Pulmonary artery endothelial cell (primary cell): ENCODE measurements around the gene SLC7A7. TPM values are rescaled to one million over a fixed set of nuclear protein-coding genes. Genes with fewer than 3 reads are reported as not detected.
"Not testable (repeated sequence)": the region's sequence is repeated elsewhere in the genome, so short reads cannot be mapped to it uniquely, and the experiment has no call there.

Experiments used
- DNase-seq: peaks from one replicate; pipeline ENCODE4 v3.0.0-alpha.2; 2011; ENCODE audit warnings: low read depth, low spot score
- total RNA-seq: library from RNA; depleted of rRNA; stranded (reverse); fragments of >200 nt; gene quantifications from 2 replicates; pipeline ENCODE4 v1.2.3, GENCODE V29; 2014

The SLC7A7 gene
- total RNA-seq, 1 donor from 2014 or later = 9.3 TPM

DNA sequence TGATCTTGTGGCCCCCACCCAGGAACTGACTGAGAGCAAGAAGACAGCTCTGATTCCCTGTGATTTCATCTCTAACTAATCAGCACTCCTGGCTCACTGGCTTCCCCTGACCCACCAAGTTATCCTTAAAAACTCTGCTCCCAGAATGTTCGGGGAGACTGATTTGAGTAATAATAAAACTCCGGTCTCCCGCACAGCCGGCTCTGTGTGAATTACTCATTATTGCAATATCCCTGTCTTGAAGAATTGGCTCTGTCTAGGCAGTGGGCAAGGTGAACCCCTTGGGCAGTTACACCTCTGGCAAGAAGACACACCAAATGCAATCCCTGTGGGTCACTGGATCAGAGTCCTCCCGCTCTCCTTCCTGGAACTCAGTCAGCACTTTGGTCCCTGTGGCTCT, 21.3 kb downstream of the SLC7A7 start:
- DNase-seq = no peak

DNA sequence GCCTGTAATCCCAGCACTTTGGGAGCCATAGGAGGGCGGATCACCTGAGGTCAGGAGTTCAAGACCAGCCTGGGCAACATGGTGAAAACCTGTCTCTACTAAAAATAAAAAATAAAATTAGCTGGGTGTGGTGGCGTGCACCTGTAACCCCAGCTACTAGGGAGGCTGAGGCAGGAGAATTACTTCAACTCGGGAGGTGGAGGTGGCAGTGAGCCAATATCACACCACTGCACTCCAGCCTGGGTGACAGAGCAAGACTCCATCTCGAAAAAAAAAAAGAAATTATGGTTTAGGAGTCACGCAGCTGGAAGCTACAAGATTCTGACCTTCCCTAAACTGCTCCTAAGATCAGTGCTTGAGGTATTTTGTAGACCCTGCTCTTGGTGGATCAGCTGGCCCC, 21.7 kb downstream of the SLC7A7 start:
- not testable (repeated sequence) for DNase-seq

DNA sequence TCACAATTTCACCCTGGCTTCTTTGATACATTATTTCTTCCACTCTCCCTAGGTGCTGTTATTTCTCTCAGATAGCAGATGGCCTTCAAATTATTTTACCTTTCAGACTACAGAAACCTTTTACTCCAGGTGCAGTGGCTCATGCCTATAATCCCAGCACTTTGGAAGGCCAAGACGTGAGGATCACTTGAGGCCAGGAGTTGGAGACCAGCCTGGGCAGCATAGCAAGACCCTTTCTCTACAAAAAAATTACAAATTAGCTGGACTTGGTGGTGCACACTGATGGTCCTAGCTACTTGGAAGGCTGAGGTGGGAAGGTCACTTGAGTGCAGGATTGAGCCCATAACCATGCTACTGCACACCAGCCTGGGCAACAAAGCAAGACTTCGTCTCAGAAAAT, 23.1 kb downstream of the SLC7A7 start:
- DNase-seq = no peak

DNA sequence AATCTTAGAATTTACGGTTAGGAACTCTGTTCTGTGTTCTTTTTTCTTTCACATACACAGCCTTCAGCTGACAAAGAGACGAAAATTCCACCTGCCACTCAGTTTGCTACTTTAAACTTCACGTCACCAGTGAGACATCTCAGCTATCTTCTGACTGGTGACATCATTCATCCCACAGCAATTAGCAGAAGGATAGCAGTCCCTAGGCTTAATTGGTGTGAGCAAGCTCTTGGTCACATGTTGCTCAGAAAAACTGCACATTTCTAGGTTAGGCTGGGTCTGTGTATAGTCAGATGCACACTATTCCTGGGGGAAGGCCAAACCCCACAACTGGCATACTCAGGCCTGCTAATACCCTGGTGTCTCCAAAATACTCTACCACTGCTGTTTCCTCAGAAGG, 23.9 kb downstream of the SLC7A7 start:
- no peak for DNase-seq

DNA sequence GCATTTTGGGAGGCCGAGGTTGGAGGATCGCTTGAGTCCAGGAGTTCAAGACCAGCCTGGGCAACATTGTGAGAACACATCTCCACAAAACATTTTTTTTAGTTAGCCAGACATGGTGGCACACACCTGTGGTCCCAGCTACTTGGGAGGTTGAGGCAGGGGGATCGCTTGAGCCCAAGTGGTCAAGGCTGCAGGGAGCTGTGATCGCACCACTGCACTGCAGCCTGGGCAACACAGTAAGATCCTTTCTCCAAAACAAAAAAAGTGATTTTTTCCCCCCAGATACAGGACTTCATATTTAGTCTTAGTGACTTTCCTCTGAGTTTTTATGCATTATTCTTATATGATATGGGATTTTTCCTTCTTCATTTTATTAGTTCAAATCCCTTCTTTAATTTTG, 28.6 kb downstream of the SLC7A7 start:
- no peak for DNase-seq

DNA sequence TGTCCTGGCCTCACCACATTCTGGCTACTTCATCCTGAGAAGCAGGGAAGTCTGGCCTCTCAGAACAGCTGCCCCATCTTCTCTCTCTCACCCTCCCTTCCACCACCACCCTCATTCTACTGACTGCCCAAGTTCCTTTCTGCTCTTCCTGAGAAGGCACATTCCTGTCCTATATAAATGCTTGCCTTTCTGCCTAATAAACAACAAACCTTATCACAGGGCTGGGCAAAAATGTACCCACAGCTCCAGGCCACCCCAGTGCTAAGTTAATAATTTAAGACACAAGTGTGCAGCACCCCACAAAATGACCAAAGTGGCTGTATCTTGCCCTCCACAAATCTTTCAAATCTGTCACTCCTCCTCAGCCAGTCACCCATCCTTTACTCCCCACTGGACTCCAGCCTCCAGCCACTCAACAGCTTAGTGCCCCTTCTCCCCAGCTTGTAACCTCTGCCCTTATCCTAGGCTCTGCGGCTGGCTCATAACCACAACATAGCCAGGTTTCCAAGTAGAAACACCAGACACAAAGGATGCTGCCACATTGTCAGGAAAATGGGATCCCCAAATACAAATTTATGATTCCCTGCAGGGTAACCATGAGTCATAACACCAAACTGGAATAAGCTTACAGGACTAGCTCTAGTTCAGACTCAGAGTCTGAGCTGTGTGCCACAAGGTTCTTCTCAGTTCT, 33.8 kb downstream of the SLC7A7 start:
- DNase-seq = no peak

DNA sequence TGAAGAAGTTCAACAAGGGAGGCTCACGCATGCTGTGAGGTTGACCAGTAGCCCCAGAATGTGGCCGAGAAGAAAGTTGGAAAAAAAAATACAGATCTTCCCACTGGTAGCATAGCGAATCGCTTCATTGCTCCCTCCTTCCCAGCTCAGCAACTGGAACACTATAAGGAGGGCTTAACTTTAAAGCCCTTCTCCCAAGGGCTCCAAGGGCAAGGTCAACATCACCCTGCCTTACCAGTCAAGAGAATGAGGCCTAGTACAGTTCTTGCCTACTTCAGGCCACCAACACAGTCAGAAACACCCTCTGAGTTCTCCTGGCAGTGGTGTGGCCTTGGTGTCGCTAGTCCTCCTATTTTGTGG, 34.3 kb downstream of the SLC7A7 start:
- DNase-seq = no peak

DNA sequence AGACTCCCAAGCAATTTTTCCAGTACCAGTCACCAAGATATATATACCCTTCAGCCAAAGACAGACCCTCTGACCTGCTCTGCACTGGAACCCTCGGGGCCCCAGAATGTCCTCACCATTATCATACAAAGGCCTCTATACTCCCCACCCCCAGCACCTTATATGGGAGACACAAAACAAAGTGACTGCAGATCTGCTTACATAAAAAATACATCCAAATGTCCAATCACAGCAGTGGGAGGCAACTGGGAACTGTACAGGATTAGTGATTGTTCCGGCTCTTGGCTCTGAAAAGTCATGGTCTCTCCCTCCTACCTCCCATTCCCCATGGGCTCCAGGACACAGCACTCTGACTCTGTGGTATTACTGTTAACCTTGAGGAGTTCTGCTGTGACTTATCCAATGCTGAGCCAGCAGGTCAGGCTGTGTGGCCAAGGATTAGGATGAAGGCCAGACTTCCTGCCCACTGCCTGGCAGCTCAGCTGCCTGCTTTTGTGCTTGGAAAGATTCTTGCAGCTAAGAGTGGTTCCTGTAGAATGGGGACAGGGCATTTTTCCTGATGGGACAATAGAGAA, 35.0 kb downstream of the SLC7A7 start:
- DNase-seq = no peak

DNA sequence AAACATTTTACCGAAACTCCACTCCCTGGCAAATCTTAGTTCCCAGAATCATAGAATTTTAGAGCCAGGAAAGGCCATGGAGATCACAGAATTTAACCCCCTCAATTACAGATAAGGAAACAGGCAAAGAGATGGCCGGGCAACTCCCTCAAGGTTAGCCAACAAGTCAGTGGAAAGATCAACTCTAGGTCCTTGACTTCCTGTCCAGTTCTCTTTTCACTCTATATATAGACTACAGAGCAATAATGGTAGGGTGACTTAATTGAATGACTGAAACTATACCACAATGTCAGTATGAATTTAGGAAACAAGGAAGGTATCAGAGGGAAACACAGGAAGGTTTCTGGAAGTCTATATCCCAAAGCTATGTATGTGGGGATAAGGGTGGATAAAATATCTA, 37.2 kb downstream of the SLC7A7 start:
- no peak for DNase-seq

DNA sequence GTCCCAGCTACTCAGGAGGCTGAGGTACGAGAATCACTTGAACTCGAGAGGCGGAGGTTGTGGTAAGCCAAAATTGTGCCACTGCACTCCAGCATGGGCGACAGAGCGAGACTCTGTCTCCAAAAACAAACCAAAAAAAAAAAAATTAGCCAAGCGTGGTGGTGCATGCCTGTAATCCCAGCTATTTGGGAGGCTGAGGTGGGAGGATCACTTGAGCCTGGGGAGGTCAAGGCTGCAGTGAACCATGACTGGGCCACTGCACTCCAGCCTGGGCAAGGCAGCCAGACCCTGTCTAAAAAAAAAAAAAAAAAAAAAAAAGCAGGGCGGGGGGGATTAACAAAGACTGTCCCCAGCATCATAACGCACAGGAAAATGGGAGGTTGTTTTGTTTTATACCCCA, 38.4 kb downstream of the SLC7A7 start:
- DNase-seq = not testable (repeated sequence)

DNA sequence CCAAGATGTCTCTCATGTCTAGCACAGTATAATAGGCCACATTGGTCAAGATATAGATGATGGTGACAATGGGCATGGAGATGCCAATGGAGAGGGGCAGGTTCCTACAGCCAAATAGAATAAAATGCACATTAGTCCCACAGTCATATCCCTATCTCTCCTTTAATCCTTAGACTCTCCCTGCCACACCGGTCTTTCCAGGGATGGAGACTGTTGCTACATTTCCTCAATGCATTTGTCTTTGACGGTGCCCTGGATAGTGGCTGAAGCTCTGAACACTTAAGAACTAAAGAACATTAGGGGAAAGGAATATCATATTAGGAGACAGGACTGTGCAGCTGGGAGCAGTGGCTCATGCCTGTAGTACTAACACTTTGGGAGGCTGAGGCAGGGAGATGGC, 39.0 kb downstream of the SLC7A7 start:
- DNase-seq = no peak

DNA sequence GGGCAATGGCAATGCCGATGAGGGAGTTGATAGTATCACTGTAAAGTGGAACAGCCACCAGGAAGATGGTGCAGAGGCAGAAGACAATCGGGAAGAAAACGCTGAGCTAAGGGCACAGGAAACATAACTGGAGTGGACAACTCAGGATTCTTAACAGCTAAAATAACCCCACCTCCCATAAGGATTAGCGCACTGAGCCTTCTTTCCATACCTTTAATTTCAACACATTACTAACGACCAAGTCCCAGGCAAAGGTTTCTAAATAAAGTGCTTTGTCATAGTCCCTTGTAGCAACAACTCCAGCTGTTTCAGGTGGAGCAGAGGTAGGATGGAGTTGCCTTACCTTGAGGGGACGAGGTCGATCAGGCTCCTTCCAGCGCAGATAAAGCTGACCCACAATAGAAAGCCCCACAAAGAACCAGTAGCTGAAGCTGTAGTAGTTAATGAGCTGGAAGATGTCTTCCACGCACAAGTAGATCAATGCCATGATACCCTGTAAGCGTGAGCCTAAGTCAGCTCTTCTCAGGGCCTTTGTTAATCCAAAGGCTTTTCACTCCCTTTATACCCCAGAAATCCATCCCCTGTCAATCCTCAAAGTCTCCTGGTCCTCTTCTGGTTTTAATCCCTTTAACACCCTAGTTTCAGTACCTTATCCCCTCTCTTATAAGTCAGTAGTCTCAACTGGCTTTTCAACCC, 41.1 kb downstream of the SLC7A7 start:
- DNase-seq = no peak

DNA sequence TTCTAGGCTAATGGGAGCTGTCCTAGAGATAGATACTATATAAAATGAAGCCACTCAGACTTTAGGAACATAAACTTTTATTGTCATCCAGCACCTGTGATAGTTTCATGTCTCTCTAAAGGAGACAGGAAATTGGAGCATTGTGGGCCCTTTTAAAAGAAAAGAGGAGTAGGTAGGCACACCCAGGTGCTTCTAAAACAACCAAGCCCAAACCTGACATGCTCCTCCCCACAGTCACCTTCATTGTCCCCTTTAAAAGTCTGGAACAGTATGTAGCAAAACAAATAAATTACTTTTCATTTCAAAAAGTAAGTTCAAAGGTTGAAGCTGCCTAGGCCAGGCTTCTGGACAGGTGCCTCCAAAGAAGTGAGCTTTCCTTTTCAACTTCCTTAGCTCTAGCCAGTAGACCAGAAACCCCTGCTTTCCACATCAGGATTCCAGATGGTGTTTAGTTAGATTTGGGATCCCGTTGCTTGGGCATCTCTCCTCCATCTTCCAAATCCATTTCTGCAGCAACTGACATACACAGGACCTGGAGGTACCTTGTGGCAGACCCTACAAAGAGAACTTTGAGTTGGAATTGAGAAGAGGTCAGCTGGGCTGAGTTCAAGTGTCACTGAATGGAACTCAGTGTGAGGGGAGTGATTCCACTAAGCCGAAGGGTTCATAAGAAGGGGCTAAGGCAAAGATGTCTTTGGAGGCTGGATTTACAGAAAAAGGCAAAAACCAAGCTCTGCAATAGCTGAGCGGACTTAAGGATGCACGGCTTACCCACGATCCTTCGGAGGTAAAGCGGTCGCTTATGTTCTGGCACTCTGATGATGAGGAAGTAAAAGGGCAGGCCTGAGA, 41.8 kb downstream of the SLC7A7 start:
- DNase-seq = no peak

DNA sequence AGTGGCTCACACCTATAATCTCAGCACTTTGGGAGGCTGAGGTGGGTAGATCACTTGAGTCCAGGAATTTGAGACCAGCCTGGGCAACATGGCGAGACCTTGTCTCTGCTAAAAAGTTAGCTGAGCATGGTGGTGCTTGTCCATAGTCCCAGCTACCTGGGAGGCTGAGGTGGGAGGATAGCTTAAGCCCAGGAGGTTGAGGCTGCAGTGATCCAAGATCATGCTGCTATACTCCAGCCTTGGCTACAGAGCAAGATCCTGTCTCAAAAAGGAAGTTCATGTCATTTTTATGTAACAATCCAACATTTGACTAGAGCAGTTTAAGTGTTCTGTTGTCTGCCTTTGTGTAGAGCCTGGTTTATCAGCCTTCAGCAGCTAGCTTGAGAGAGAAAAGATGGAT, 42.5 kb downstream of the SLC7A7 start:
- DNase-seq = no peak

DNA sequence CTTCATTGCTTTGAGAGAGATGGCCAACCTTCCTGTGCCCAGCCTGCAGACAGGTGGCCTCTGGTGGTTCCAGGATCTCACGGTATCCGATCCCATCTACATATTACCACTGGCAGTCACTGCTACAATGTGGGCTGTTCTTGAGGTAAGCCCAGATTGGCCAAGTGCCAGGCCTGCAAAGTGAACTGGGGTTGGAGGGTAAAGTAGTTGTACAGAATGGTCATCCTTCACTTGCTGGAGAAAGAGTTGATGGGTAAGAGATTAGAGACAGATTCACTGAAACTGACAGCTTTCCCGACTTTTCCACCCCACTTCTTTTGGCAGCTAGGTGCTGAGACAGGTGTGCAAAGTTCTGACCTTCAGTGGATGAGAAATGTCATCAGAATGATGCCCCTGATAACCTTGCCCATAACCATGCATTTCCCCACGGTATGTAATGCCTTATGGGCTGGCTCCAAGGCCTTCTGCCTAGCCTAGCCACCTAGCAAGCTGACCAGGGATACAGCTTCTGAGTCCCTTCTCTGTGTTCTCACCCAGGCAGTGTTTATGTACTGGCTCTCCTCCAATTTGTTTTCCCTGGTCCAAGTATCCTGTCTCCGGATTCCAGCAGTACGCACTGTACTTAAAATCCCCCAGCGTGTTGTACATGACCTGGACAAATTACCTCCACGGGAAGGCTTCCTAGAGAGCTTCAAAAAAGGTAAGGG, 44.6 kb downstream of the SLC7A7 start:
- no peak for DNase-seq

DNA sequence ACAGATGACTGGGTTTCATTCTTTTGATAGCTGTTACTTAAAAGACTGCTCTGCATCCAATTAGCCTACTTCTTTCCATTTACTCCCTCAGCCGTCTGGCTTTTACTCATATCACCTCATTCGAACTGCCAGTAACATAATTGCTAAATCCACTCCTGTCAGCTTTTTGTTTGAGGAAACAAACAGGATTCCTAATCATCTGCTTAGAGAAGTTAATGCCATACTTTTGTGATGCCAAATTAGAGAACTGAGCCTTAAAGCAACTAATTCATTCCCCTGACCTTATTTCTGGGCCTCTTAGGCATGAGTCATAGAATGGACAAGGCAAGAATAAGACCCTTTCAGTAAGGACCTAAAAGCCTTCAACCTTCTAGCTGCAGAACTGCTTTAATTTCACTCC, 45.9 kb downstream of the SLC7A7 start:
- no peak for DNase-seq

DNA sequence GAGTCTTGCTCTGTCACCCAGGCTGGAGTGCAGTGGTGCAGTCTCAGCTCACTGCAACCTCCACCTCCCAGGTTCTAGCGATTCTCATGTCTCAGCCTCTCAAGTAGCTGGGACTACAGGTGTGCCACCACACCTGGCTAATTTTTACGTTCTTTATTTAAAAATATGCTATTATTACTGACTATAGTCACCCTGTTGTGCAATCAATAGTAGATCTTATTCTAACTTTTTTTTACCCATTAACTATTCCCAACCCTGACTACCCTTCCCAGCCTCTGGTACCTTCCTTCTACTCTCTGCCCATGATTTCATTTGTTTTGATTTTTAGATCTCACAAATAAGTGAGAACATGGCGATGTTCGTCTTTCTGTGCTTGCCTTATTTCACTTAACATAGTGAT, 46.3 kb downstream of the SLC7A7 start:
- no peak for DNase-seq

DNA sequence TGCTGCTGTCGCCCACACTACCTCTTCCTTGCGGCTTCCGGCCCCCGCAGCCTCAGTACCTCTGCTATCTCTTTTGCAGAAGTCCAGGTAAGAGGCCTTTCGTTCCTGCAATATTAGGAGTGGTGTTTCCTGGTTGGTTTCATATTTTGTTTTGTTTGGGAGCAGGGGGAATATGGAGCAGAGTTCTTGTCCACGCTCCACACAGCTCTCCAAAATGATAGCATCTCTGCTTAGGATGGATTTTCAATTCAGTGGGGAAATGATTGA, 48.0 kb downstream of the SLC7A7 start:
- no peak for DNase-seq

DNA sequence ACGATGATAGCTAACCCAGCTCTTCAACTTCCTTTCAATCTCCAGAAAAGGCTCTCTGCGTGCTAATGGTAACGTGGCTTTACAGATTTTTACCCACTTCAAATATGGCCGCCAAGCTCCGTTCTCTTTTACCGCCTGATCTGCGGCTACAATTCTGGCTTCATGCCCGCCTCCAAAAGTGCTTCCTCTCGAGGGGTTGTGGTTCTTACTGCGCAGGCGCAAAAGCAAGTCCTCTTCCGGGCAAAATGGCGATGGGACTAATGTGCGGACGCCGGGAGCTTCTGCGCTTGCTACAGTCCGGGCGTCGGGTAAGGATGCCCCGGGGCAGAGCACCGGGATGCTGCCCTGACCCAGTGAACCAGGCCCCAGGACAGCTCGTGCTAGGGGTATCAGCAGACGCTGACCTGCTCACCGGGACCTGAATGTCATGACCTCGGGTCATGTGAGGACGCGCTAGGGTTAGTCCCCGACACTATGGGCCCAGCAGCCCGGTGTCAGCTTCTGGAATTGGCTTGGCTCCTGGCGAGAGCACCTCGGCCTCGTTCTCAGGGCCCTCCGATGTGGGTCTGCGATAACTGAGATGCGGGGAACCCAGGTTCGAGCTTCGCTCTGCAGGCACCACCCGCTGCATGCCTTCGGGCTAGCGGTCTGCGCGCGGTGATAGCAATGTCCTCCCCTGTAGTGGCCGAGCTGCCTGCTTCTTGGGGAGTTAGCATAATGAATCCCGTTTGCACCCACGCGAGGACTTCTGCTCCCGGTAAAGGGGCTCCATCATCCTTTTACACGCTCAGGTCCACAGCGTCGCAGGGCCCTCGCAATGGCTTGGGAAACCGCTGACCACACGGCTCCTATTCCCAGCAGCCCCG, 48.5 kb downstream of the SLC7A7 start, which contains the start of gene OXA1L:
Gene OXA1L, plus strand, starts transcription at position 232 of the 866 bp plus-strand sequence. Its CDS starts 14 bp downstream, at position 246.
- DNase-seq = peak; percentile 83

DNA sequence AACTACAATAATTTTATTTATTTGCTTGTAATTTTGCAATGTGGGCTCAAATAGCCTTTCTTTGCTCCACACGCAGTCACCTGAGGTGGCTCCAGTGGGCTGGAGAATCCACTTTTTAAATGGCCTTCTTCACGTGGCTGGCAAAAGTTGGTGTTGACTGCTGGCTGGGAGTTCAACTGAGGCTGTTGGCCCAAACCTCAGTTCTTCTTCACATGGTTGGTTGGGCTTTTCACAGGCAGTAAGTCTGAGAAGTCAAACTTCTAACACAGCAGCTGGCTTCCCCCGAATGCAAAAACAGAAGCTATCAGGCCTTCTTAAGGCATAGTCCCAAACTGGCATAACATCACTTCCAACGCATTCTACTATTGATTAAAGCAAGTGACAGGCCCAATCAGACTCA, 50.9 kb downstream of the SLC7A7 start:
- no peak for DNase-seq

DNA sequence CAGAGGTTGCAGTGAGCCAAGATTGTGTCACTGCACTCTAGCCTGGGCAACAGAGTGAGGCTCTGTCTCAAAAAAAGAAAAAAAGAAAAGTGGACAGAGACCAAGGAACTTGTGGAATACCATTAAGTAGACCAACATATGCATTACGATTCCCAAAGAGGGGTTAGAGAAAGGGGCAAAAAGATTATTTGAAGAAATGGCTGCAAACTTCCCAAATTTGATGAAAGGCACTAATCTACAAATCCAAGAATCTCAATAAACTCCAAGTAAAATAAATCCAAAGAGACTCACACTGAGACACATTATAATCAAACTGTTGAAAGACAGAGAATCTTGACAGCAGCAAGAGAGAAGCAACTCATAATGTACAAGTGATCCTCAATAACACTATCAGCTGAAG, 53.5 kb downstream of the SLC7A7 start:
- no peak for DNase-seq
